Loucy (cell line): ENCODE measurements around the gene AKR1A1.

ENCODE experiments used
- CTCF ChIP-seq: fragments of 200-600 bp; sonication (generic); conservative IDR thresholded peaks from 2 replicates; pipeline ENCODE4 v1.5.1; 2014; ENCODE audit warnings: mild to moderate bottlenecking, antibody characterized with exemption, low read length
- EZH2phosphoT487 ChIP-seq: fragments of 200-600 bp; IDR thresholded peaks from 2 replicates; pipeline ENCODE4 v1.6.1; 2018; ENCODE audit warnings: antibody characterized with exemption, mild to moderate bottlenecking, moderate library complexity, borderline replicate concordance

GRCh38 chr1:45569571-45569961 is 18.9 kb downstream of the AKR1A1 start:
- TF ChIP-seq CTCF (no peak), EZH2phosphoT487 (no peak)
